SJCRH30 (cell line): ENCODE measurements around the gene C3orf20. TPM values are rescaled to one million over a fixed set of nuclear protein-coding genes. Genes with fewer than 3 reads are reported as not detected.

Experiments used
- DNase-seq, 2 experiments: peaks; one replicate each; pipeline ENCODE4 v3.0.0-alpha.2; 2015 to 2020
- H3K27ac ChIP-seq: fragments of 250-450 bp; sonication (Bioruptor Pico); 2 replicates; pipeline ENCODE4 v1.5.1; 2020; ENCODE audit warnings: mild to moderate bottlenecking, moderate library complexity
- H3K27me3 ChIP-seq: fragments of 250-450 bp; sonication (Bioruptor Pico); 2 replicates; pipeline ENCODE4 v1.5.1; 2020; ENCODE audit warnings: mild to moderate bottlenecking, moderate library complexity
- H3K36me3 ChIP-seq: fragments of 250-450 bp; sonication (Bioruptor Pico); 2 replicates; pipeline ENCODE4 v1.5.1; 2020; ENCODE audit warnings: mild to moderate bottlenecking, moderate library complexity
- H3K4me1 ChIP-seq: fragments of 250-450 bp; sonication (Bioruptor Pico); 2 replicates; pipeline ENCODE4 v1.5.1; 2020; ENCODE audit warnings: mild to moderate bottlenecking, moderate library complexity
- H3K4me3 ChIP-seq: fragments of 250-450 bp; sonication (Bioruptor Pico); 2 replicates; pipeline ENCODE4 v1.5.1; 2020; ENCODE audit warnings: mild to moderate bottlenecking, moderate library complexity
- H3K9me3 ChIP-seq: fragments of 250-450 bp; sonication (Bioruptor Pico); replicated peaks from 2 replicates; pipeline ENCODE4 v1.5.1; 2020; ENCODE audit warnings: mild to moderate bottlenecking, moderate library complexity
- total RNA-seq: library from RNA; depleted of rRNA; stranded (reverse); fragments of >200 nt; shearing (Covaris generic); gene quantifications from 2 replicates; pipeline ENCODE4 v1.2.3, GENCODE V29; 2014; rRNA removed

Gene C3orf20
- total RNA-seq, 1 experiment from 2014 or later = not detected

GRCh38 chr3:14818804-14819500 lies 144.0 kb downstream of the C3orf20 start, which contains the start of gene FGD5:
Gene FGD5 (plus strand): TSS chr3:14818962. CDS start chr3:14819072, 110 bp downstream.
- Histone ChIP-seq H3K4me1 (no peaks in the 10 kb centered on the region), H3K36me3 (no peaks in the 10 kb centered on the region), H3K27ac (no peak within 1 kb of the TSS), H3K9me3 (no peaks in the 10 kb centered on the region), H3K27me3 (no peaks in the 10 kb centered on the region), H3K4me3 (no peak within 1 kb of the TSS)
- no peak for DNase-seq

- H3K36me3 ChIP-seq = no peaks in the 10 kb centered on the region
- H3K4me3 ChIP-seq = no peak overlapping the region
- H3K27ac ChIP-seq = no peak overlapping the region
- no peaks in the 10 kb centered on the region for H3K27me3 ChIP-seq
- H3K4me1 ChIP-seq = no peaks in the 10 kb centered on the region
- DNase-seq = no peak
- H3K9me3 ChIP-seq = no peaks in the 10 kb centered on the region
Measured at GRCh38 chr3:14819671-14820070, 144.7 kb downstream of the C3orf20 start.

GRCh38 chr3:14820156-14820555 lies 145.2 kb downstream of the C3orf20 start:
- no peak overlapping the region for H3K27ac ChIP-seq
- no peak for DNase-seq
- H3K4me3 ChIP-seq = no peak overlapping the region
- no peaks in the 10 kb centered on the region for H3K36me3 ChIP-seq
- no peaks in the 10 kb centered on the region for H3K9me3 ChIP-seq
- no peaks in the 10 kb centered on the region for H3K27me3 ChIP-seq
- H3K4me1 ChIP-seq = no peaks in the 10 kb centered on the region

- no peak for DNase-seq
- no peaks in the 10 kb centered on the region for H3K4me1 ChIP-seq
- no peak overlapping the region for H3K4me3 ChIP-seq
- no peaks in the 10 kb centered on the region for H3K36me3 ChIP-seq
- H3K27ac ChIP-seq = no peak overlapping the region
- H3K9me3 ChIP-seq = no peaks in the 10 kb centered on the region
- H3K27me3 ChIP-seq = no peaks in the 10 kb centered on the region
Measured at GRCh38 chr3:14821151-14821550, 146.2 kb downstream of the C3orf20 start.

- H3K9me3 ChIP-seq = no peaks in the 10 kb centered on the region
- H3K27me3 ChIP-seq = no peaks in the 10 kb centered on the region
- no peak overlapping the region for H3K27ac ChIP-seq
- H3K4me1 ChIP-seq = no peaks in the 10 kb centered on the region
- DNase-seq = no peak
- no peak overlapping the region for H3K4me3 ChIP-seq
- no peaks in the 10 kb centered on the region for H3K36me3 ChIP-seq
Measured at GRCh38 chr3:14822134-14822533, 147.2 kb downstream of the C3orf20 start.

Other genes with a start within 250 kb of the C3orf20 start
- gene GRIP2, start 134.8 kb upstream of the C3orf20 start, total RNA-seq = 0.57 and 0.96 TPM in 2 replicates
- gene CCDC174, start 23.4 kb upstream of the C3orf20 start, total RNA-seq = 11.4 and 16.6 TPM in 2 replicates
- gene FGD5, start 143.8 kb downstream of the C3orf20 start, total RNA-seq = not detected in 2 replicates